ENCODE data around the gene MAPT. TPM values are rescaled to one million over a fixed set of nuclear protein-coding genes. Genes with fewer than 3 reads are reported as not detected.
A peak's percentile ranks its signal among the peaks of the same experiment; 100 is the strongest.

Gene MAPT
- total and polyA plus RNA-seq, 2 of the 13 experiments (the other 11 are each of a cell fraction or from before 2014, with no cell fraction given): 2.1 to 2.8 TPM

DNA sequence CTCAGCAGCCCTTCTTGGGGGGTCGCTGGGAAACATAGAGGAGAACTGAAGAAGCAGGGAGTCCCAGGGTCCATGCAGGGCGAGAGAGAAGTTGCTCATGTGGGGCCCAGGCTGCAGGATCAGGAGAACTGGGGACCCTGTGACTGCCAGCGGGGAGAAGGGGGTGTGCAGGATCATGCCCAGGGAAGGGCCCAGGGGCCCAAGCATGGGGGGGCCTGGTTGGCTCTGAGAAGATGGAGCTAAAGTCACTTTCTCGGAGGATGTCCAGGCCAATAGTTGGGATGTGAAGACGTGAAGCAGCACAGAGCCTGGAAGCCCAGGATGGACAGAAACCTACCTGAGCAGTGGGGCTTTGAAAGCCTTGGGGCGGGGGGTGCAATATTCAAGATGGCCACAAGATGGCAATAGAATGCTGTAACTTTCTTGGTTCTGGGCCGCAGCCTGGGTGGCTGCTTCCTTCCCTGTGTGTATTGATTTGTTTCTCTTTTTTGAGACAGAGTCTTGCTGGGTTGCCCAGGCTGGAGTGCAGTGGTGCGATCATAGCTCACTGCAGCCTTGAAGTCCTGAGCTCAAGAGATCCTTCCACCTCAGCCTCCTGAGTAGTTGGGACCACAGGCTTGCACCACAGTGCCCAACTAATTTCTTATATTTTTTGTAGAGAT lies 108.1 kb downstream of the MAPT start (continued):
- no peak for TF ChIP-seq SIX4 (CRISPR knock-in tag; IDR thresholded peaks at IDR 0.05)
- TF ChIP-seq, protein P1, sequence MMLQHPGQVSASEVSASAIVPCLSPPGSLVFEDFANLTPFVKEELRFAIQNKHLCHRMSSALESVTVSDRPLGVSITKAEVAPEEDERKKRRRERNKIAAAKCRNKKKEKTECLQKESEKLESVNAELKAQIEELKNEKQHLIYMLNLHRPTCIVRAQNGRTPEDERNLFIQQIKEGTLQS (CRISPR knock-in tag; IDR thresholded peaks at IDR 0.05): no peak
- TF ChIP-seq ZNF737 (CRISPR knock-in tag; IDR thresholded peaks at IDR 0.05; ENCODE audit: borderline replicate concordance): peak; percentile 26; the same call in 1 of the 2 replicates
- TF ChIP-seq, protein P2, sequence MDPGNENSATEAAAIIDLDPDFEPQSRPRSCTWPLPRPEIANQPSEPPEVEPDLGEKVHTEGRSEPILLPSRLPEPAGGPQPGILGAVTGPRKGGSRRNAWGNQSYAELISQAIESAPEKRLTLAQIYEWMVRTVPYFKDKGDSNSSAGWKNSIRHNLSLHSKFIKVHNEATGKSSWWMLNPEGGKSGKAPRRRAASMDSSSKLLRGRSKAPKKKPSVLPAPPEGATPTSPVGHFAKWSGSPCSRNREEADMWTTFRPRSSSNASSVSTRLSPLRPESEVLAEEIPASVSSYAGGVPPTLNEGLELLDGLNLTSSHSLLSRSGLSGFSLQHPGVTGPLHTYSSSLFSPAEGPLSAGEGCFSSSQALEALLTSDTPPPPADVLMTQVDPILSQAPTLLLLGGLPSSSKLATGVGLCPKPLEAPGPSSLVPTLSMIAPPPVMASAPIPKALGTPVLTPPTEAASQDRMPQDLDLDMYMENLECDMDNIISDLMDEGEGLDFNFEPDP (CRISPR knock-in tag; conservative IDR thresholded peaks at IDR 0.05): no peak
- TF ChIP-seq ZNF782 (CRISPR knock-in tag; IDR thresholded peaks at IDR 0.05; ENCODE audit: borderline replicate concordance): no peak
- TF ChIP-seq ZNF556 (CRISPR knock-in tag; IDR thresholded peaks at IDR 0.05; ENCODE audit: borderline replicate concordance): no peak
- no peak for TF ChIP-seq ZNF354B (CRISPR knock-in tag; IDR thresholded peaks at IDR 0.05)
- no peak for TF ChIP-seq ZNF75D (CRISPR knock-in tag; IDR thresholded peaks at IDR 0.05; ENCODE audit: borderline replicate concordance)
- TF ChIP-seq ZFYVE20 (CRISPR knock-in tag; IDR thresholded peaks at IDR 0.05; ENCODE audit: borderline replicate concordance, low read depth): no peak
- TF ChIP-seq TBP (CRISPR knock-in tag; IDR thresholded peaks at IDR 0.05): no peak
- no peak; the same call in 1 of the 2 replicates for TF ChIP-seq HNF4G (IDR thresholded peaks at IDR 0.05; ENCODE audit: borderline replicate concordance, low read depth, low read length)
- TF ChIP-seq HNF4G (CRISPR knock-in tag; IDR thresholded peaks at IDR 0.05; ENCODE audit: borderline replicate concordance, low read depth): no peak
- TF ChIP-seq, protein P3, sequence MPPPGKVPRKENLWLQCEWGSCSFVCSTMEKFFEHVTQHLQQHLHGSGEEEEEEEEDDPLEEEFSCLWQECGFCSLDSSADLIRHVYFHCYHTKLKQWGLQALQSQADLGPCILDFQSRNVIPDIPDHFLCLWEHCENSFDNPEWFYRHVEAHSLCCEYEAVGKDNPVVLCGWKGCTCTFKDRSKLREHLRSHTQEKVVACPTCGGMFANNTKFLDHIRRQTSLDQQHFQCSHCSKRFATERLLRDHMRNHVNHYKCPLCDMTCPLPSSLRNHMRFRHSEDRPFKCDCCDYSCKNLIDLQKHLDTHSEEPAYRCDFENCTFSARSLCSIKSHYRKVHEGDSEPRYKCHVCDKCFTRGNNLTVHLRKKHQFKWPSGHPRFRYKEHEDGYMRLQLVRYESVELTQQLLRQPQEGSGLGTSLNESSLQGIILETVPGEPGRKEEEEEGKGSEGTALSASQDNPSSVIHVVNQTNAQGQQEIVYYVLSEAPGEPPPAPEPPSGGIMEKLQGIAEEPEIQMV (CRISPR knock-in tag; IDR thresholded peaks at IDR 0.05; ENCODE audit: low read depth): no peak
- 0 out of 2 replicates have a peak, but pooled peaks have one; percentile 27 for TF ChIP-seq HNRNPL (IDR thresholded peaks at IDR 0.05; ENCODE audit: low read depth, low read length)
- TF ChIP-seq, protein P4, sequence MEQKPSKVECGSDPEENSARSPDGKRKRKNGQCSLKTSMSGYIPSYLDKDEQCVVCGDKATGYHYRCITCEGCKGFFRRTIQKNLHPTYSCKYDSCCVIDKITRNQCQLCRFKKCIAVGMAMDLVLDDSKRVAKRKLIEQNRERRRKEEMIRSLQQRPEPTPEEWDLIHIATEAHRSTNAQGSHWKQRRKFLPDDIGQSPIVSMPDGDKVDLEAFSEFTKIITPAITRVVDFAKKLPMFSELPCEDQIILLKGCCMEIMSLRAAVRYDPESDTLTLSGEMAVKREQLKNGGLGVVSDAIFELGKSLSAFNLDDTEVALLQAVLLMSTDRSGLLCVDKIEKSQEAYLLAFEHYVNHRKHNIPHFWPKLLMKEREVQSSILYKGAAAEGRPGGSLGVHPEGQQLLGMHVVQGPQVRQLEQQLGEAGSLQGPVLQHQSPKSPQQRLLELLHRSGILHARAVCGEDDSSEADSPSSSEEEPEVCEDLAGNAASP (CRISPR knock-in tag; IDR thresholded peaks at IDR 0.05; ENCODE audit: borderline replicate concordance): peak; percentile 60
- TF ChIP-seq KDM6A (CRISPR knock-in tag; IDR thresholded peaks at IDR 0.05; ENCODE audit: low read depth): no peak
- no peak; the same call in 1 of the 2 replicates for TF ChIP-seq MEIS1 (CRISPR knock-in tag; IDR thresholded peaks at IDR 0.05; ENCODE audit: borderline replicate concordance)
- peak; percentile 81; the same call in 1 of the 2 replicates for TF ChIP-seq ZNF333 (CRISPR knock-in tag; IDR thresholded peaks at IDR 0.05; ENCODE audit: borderline replicate concordance)
- TF ChIP-seq, protein P5, sequence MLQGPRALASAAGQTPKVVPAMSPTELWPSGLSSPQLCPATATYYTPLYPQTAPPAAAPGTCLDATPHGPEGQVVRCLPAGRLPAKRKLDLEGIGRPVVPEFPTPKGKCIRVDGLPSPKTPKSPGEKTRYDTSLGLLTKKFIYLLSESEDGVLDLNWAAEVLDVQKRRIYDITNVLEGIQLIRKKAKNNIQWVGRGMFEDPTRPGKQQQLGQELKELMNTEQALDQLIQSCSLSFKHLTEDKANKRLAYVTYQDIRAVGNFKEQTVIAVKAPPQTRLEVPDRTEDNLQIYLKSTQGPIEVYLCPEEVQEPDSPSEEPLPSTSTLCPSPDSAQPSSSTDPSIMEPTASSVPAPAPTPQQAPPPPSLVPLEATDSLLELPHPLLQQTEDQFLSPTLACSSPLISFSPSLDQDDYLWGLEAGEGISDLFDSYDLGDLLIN (CRISPR knock-in tag; IDR thresholded peaks at IDR 0.05; ENCODE audit: borderline replicate concordance): no peak
- no peak for TF ChIP-seq RFX1 (IDR thresholded peaks at IDR 0.05)
- TF ChIP-seq, protein P6, sequence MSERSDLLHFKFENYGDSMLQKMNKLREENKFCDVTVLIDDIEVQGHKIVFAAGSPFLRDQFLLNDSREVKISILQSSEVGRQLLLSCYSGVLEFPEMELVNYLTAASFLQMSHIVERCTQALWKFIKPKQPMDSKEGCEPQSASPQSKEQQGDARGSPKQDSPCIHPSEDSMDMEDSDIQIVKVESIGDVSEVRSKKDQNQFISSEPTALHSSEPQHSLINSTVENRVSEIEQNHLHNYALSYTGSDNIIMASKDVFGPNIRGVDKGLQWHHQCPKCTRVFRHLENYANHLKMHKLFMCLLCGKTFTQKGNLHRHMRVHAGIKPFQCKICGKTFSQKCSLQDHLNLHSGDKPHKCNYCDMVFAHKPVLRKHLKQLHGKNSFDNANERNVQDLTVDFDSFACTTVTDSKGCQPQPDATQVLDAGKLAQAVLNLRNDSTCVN (CRISPR knock-in tag; IDR thresholded peaks at IDR 0.05; ENCODE audit: borderline replicate concordance): no peak

All from HepG2 (cell line).